ENCODE results near the gene LAMC3.

DNA sequence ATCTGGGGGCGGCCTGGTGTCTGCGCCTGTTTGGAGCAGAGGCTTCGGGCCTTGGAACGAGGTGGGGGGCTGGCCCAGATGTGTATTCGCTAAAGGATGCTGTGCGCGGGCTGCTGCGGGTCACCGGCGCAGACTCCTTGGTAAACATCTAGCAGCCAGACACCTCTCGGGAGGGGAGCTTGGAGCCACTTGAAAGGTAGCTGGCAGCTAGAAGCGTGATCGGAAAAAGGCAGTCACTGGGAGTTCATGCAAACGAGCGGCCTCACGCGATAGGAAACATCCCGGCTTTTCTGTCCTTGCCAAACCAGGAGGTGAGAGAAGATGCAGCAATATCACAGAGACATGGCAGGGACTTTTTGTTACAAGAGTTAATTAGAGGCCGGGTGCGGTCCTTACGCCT lies 8.1 kb downstream of the LAMC3 start:
- TF ChIP-seq SNRNP70 (optimal IDR thresholded peaks at IDR 0.05; ENCODE audit: low read depth, low read length), result no peak
- TF ChIP-seq ZFX (CRISPR knock-in tag; IDR thresholded peaks at IDR 0.05), result no peak
- TF ChIP-seq, protein P1, sequence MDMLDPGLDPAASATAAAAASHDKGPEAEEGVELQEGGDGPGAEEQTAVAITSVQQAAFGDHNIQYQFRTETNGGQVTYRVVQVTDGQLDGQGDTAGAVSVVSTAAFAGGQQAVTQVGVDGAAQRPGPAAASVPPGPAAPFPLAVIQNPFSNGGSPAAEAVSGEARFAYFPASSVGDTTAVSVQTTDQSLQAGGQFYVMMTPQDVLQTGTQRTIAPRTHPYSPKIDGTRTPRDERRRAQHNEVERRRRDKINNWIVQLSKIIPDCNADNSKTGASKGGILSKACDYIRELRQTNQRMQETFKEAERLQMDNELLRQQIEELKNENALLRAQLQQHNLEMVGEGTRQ (CRISPR knock-in tag; IDR thresholded peaks at IDR 0.05), result no peak
- TF ChIP-seq, protein P2, sequence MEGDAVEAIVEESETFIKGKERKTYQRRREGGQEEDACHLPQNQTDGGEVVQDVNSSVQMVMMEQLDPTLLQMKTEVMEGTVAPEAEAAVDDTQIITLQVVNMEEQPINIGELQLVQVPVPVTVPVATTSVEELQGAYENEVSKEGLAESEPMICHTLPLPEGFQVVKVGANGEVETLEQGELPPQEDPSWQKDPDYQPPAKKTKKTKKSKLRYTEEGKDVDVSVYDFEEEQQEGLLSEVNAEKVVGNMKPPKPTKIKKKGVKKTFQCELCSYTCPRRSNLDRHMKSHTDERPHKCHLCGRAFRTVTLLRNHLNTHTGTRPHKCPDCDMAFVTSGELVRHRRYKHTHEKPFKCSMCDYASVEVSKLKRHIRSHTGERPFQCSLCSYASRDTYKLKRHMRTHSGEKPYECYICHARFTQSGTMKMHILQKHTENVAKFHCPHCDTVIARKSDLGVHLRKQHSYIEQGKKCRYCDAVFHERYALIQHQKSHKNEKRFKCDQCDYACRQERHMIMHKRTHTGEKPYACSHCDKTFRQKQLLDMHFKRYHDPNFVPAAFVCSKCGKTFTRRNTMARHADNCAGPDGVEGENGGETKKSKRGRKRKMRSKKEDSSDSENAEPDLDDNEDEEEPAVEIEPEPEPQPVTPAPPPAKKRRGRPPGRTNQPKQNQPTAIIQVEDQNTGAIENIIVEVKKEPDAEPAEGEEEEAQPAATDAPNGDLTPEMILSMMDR (IDR thresholded peaks at IDR 0.05 in 2 of 3, conservative IDR thresholded peaks at IDR 0.05 in 1 of 3; ENCODE audit: insufficient read depth in 2 of 3, low read depth in 1 of 3, low read length in 3 of 3), result no peak
- no peak for TF ChIP-seq ASH1L (IDR thresholded peaks at IDR 0.05; ENCODE audit: borderline replicate concordance, low read depth, partially characterized antibody)

Measured in K562 (cell line).